ENCODE results near the gene CDK3.
"Not testable (repeated sequence)": the region's sequence is repeated elsewhere in the genome, so short reads cannot be mapped to it uniquely, and the experiment has no call there.

The CDK3 gene

GRCh38 chr17:76000755-76001521 lies at the start of gene CDK3:
Gene CDK3, plus strand, starts transcription at chr17:76000855. Its CDS starts 571 bp downstream, at chr17:76001426.
- no peak for DNase-seq (ENCODE audit: extremely low spot score, insufficient read length, low read depth)

GRCh38 chr17:75950855-75951554 lies 49.6 kb upstream of the CDK3 start:
- no peak for FAIRE-seq

More at GRCh38 chr17:76000755-76001521, at the start of gene CDK3:
- FAIRE-seq = no peak

GRCh38 chr17:75959051-75959838 lies 41.4 kb upstream of the CDK3 start:
- no peak for FAIRE-seq

More at GRCh38 chr17:75950855-75951554, 49.6 kb upstream of the CDK3 start:
- DNase-seq (ENCODE audit: extremely low spot score, insufficient read length, low read depth) = no peak

GRCh38 chr17:75959839-75960511 lies 40.7 kb upstream of the CDK3 start:
- DNase-seq (ENCODE audit: extremely low spot score, insufficient read length, low read depth) = no peak
- no peak for FAIRE-seq

More at GRCh38 chr17:75959051-75959838, 41.4 kb upstream of the CDK3 start:
- no peak for DNase-seq (ENCODE audit: extremely low spot score, insufficient read length, low read depth)

GRCh38 chr17:75965468-75965867 lies 35.2 kb upstream of the CDK3 start:
- DNase-seq (ENCODE audit: extremely low spot score, insufficient read length, low read depth) = no peak
- no peak for FAIRE-seq

- not testable (repeated sequence) for FAIRE-seq; DNase-seq (ENCODE audit: extremely low spot score, insufficient read length, low read depth)
Observed at GRCh38 chr17:75969044-75969443, 31.6 kb upstream of the CDK3 start.

- DNase-seq (ENCODE audit: extremely low spot score, insufficient read length, low read depth) = no peak
- FAIRE-seq = no peak
Observed at GRCh38 chr17:75970011-75970523, 30.6 kb upstream of the CDK3 start.

- DNase-seq (ENCODE audit: extremely low spot score, insufficient read length, low read depth) (no peak), FAIRE-seq (no peak)
Observed at GRCh38 chr17:75970626-75971025, 30.0 kb upstream of the CDK3 start.

- DNase-seq (ENCODE audit: extremely low spot score, insufficient read length, low read depth); FAIRE-seq: not testable (repeated sequence)
Observed at GRCh38 chr17:75975187-75975586, 25.5 kb upstream of the CDK3 start.

GRCh38 chr17:75975757-75976174 lies 24.9 kb upstream of the CDK3 start:
- DNase-seq (ENCODE audit: extremely low spot score, insufficient read length, low read depth) (no peak), FAIRE-seq (no peak)

GRCh38 chr17:75976175-75976848 lies 24.3 kb upstream of the CDK3 start:
- FAIRE-seq = no peak
- DNase-seq (ENCODE audit: extremely low spot score, insufficient read length, low read depth) = no peak

- FAIRE-seq = peak; percentile 96
- DNase-seq (ENCODE audit: extremely low spot score, insufficient read length, low read depth) = peak; percentile 86
Observed at GRCh38 chr17:75978938-75979704, 21.5 kb upstream of the CDK3 start, which contains the start of the genes ACOX1 and TEN1. Gene ACOX1, minus strand, starts transcription at chr17:75979166. Its CDS starts 93 bp downstream, at chr17:75979073. Gene TEN1, plus strand, starts transcription at chr17:75979240. Its CDS starts 6,953 bp downstream, at chr17:75986193.

GRCh38 chr17:75979705-75980187 lies 20.9 kb upstream of the CDK3 start:
- no peak for DNase-seq (ENCODE audit: extremely low spot score, insufficient read length, low read depth)

GRCh38 chr17:75980188-75981018 lies 20.3 kb upstream of the CDK3 start:
- FAIRE-seq (no peak), DNase-seq (ENCODE audit: extremely low spot score, insufficient read length, low read depth) (no peak)

More at GRCh38 chr17:75979705-75980187, 20.9 kb upstream of the CDK3 start:
- FAIRE-seq = peak; percentile 18

GRCh38 chr17:75981019-75981615 lies 19.5 kb upstream of the CDK3 start:
- DNase-seq (ENCODE audit: extremely low spot score, insufficient read length, low read depth) (no peak), FAIRE-seq (no peak)

- no peak for DNase-seq (ENCODE audit: extremely low spot score, insufficient read length, low read depth)
- FAIRE-seq = no peak
Observed at GRCh38 chr17:75983501-75984181, 17.0 kb upstream of the CDK3 start.

Data from GM18507 (cell line).